G401.6 (cell line): ENCODE data around the gene CYP4V2.

ENCODE experiments used
- FAIRE-seq: peaks from 2 replicates; lab custom pipeline; 2012; peaks lifted over from hg19 to GRCh38; lab: Jason Lieb, UNC

CYP4V2 gene

DNA sequence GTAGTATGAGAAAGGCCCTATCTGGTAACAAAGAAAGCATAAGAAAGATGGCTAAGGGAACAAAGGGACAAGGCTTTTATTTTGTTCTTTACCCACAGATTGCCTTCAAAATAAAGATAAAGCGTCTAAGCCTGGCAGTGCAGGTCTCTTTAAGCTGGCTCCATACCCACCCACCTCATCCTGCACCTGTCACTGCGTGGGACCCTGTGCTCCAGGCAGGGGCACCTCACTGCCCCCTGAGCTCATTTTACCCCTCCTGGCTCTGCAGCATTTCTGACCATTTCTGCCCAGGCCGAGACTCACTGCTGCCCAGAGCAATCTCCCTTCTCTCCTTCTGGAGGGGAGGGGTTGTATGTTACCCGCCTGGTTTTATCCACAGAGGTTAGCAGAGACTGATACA, 1.7 kb upstream of the CYP4V2 start:
- FAIRE-seq: no peak

GRCh38 chr4:186190581-186191199, 677 bp upstream of the CYP4V2 start:
- no peak for FAIRE-seq

DNA sequence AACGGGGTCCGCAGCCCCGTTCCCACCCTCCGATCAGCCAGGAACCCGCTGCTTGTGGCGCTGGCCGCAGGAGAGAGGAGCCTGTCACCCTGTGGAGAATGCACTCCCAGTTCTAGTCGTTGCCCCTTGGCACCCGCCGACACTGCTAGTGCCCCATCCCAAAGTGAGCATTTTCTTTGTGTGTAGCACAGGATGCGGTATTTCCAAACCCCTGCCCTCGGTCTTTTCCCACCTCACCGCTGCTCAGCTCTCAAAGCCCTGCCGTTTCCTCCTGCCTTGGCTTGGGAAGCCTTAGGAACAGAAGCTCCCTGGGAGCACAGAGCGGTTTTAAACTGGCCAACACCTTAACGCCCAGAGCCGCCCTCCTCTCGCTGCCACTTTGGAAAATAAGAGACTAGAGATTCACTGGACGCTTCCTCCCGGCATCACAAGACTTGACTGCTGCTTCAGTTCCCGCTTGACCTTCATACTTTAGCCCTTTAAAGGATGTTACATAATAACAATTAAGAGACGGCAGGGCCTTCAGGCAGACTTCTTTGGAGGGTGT, 772 bp downstream of the CYP4V2 start:
- FAIRE-seq: no peak

GRCh38 chr4:186193851-186194250, 2.5 kb downstream of the CYP4V2 start:
- no peak for FAIRE-seq

DNA sequence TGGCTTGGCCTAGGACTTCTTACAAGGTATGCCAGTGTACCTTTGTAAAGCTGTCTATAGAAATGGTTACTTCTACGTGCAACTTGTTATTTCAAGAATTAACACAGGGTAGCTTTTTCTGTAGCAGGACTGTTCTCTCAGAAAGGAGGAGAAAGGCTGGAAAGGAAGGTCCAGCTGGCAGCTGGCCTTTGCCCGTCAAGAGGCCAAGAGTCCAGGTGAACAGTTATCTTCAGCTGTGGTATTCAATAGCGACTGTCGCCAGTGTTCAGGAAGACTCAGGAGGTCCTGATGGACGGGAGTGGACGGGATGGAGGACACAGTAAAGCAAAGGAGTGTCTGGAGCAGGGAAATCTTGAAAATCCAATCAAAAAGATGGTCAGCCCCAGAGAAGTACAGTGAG, 4.7 kb downstream of the CYP4V2 start:
- FAIRE-seq: no peak

- no peak for FAIRE-seq
Measured at GRCh38 chr4:186200516-186200915, 9.1 kb downstream of the CYP4V2 start.

DNA sequence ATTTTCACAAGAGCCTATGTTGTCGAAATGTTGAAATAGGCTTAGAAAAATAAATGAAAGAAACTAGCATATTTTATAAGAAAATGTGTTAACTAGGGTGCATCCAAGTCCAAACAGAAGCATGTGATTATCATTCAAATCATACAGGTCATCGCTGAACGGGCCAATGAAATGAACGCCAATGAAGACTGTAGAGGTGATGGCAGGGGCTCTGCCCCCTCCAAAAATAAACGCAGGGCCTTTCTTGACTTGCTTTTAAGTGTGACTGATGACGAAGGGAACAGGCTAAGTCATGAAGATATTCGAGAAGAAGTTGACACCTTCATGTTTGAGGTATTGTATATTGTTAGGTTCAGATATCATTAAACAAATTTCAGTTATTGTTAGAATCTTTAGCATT, 9.6 kb downstream of the CYP4V2 start:
- FAIRE-seq: no peak

GRCh38 chr4:186201535-186202230, 10.3 kb downstream of the CYP4V2 start:
- peak; percentile 40 for FAIRE-seq

DNA sequence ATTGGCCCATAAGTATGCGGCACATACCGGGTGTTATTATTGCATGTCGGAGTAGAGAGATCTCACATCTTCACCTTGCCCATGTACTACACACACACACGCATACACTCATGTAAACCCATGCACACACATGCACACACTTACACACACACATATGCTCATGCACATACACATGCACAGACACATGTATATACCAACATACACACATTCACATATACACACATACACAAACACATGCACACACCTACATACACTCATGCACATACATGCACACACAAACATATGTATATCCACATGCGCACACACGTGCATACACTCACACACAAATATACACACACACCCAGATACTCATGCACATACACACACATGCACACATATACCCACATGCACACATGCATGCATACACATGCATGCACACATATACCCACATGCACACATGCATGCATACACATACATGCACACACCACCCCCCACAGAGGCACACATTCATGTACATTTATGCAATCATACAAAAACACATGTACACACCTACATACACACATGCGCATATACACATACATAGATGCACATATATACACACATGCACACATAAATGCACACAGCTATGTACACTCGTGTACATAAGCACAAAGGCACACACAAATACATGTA, 11.2 kb downstream of the CYP4V2 start:
- no peak for FAIRE-seq

- no peak for FAIRE-seq
Measured at GRCh38 chr4:186203406-186203805, 12.0 kb downstream of the CYP4V2 start.

- peak; percentile 94 for FAIRE-seq
Measured at GRCh38 chr4:186204103-186204559, 12.8 kb downstream of the CYP4V2 start.

DNA sequence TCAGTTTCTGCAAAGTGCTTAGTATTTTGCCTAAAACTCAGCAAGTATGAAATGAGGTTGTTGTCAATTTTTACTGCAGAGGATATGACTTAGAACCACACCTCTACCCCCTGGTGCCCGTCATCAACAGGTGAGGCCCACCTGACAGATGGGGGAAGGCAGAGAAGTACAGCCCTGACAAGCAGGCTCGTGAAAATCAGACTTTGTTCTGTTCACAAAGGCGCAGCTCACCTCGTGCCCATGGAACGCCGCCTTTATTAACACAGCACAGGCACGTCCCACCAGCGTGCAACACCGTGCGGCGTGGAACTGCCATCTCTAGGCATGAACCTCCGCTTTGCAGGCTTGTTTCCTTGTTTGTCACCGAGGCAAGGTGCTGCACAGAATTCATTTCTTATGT, 13.3 kb downstream of the CYP4V2 start:
- FAIRE-seq: no peak

DNA sequence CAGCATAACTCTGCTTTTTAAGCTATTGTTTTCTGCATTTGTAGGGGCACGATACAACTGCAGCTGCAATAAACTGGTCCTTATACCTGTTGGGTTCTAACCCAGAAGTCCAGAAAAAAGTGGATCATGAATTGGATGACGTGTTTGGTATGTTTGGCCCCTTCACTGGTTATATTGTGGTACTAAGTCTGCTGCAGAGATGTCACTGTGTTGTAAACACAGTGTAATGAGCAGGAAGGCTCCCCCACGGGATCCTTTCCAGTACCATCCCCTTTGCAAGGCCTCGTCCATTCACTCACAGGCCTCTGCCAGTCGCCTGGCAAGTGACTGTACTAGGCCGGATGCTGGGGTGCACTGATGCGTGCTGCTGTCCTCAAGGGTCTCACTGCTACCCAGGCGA, 13.8 kb downstream of the CYP4V2 start:
- no peak for FAIRE-seq

DNA sequence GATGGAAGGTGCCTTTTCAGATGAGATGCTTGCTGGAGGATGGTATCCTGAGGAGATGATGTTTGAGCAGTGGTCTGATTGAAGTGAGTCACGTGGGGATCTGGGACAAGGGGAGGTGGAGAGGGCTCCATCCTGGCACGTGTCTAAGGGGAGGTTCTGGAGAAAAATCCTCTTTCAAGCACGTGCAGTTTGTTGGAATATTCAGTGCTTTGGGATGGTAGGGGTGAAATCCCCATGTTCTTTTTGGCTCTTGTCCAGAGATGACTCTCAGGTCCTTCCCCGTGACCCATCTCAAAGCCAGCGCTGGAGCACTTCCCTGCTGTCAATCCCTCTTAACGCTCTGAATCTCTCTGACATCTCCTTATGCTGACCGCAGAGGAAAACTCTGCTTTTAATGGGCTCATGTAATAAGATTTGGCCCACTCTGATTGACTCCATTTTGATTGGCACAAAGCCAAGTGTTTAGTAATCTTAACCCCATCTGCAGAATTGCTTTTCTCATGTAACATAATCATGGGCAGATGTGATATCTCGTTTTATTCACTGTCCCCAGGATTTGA, 25.2 kb downstream of the CYP4V2 start:
- no peak for FAIRE-seq

DNA sequence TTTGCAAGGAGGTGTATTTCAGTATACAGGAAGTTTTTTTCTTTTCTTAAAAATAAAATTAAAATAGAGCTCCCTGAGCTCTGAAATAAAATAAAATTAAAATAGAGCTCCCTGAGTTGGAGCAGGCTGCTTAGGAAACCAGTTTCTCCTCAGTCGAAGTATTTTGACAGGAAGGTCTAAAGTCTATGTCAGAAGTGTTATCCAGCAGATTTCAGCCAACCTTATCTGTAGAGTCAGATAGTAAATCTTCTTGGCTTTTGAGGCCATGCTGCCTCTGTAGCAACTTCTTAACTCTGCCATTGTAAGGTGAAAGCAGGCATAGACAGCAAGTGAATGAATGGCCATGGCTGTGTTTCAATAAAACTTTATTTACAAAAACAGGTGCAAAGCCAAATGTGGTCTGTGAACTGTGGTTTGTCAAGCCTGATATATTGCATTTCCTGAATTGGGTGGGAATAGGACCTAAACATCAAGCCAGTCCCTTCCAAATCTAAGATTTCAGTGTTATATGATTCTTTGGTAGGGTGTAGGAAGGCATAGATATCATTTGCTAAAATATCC, 26.4 kb downstream of the CYP4V2 start:
- FAIRE-seq: no peak

DNA sequence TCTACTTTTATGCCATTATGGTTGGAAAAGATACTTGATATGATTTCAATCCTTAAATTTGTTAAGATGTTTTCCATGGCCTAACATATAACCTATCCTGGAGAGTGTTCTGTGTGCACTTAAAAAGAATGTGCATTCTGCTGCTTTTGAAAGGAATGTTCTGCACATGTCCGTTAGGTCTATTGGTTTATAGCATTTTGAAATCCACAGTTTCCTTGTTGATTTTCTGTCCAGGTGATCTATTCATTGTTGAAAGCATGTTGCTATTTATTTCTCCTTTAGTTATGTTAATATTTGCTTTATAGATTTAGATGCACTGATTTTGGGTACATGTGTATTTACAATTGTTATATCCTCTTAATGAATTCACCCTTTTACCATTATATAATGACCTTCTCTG, 30.3 kb downstream of the CYP4V2 start:
- no peak for FAIRE-seq

DNA sequence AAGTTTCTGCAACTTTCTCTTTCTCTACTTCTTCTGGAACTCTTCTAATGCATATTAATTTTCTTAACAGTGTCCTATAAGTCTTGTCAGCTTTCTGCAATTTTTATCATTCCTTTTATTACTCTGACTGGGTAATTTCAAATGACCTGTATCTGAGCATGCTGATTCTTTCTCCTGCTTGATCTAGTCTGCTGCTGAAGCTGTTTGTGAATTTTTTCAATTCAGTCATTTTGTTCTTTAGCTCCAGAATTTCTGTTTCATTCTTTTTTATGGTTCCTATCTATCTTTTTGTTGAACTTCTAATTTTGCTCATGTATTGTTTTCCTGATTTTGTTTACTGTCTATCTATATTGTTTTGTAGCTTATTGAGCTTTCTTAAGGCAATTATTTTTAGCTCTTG, 34.5 kb downstream of the CYP4V2 start:
- FAIRE-seq: no peak

DNA sequence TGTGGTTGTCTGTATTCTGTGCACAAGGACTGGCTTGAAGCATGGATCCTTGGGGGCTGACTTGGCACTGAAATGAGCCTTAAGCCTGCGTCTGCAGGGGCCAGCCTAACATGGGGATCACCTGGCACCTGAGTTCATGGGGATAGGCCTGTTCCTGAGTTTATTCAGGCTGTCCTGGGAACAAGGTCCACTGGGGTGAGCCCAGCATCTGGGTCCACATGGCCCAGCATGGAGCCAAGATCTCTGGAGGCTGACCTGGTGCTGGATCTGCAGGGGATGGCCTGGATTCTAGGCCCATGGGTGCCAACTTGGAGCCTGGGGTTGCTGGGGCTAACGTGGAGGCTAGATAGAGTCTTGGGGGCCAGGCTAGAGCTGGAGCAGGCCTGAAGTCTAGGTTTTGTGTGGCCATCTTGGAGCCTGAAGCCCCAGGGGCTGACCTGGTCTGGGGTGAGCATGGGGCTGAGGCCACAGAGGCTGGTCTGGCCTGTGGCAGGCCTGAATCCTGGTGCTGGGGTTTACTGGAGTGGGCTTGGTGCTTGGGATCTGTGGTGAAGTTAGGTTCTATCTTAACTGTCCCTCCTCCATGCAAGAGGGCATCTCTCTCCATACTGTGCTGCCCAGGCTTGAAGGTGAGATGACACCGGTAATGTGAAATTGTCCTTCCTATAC, 35.3 kb downstream of the CYP4V2 start:
- no peak for FAIRE-seq

- FAIRE-seq: no peak
Measured at GRCh38 chr4:186227221-186227620, 35.9 kb downstream of the CYP4V2 start, which contains the start of gene KLKB1. TSS of gene KLKB1 (plus strand) at chr4:186227507. CDS start at chr4:186228196, 689 bp downstream.

DNA sequence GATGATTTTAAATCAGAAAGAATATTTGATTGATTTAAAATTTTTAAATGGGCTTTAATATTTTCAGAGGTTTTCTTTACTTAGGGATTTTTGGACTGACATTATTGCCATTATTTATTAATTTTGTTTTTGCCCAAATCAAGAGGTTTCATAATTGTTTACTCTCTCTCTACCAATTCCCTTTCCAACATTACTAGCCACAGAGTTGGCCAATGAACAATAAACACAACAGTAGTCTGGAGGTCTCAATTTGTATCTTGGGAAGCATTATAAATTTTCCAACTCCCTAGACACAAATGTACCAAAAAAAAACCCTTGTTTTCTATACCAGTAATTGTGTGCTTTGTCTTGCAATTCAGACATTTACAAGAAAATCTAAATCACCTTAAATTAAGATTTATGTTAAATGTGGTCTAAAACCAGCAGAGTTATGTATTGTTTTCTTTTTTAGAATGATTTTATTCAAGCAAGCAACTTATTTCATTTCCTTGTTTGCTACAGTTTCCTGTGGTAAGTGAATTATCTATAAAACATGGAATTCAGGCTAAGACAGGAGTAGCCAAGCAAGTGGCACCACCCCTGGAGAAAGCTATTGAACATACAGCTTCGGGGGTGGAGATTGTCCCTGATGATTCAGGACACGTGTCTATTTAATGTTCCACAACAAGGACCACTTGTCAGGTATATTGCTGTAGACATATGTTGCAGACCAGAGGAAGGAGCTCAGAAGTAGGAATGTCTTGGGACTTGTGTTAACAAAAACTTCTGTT, 36.6 kb downstream of the CYP4V2 start:
- no peak for FAIRE-seq

GRCh38 chr4:186228514-186228894, 37.1 kb downstream of the CYP4V2 start:
- no peak for FAIRE-seq
